Kidney (tissue), 22 donors: ENCODE results near the gene AANAT. TPM values are rescaled to one million over a fixed set of nuclear protein-coding genes. Genes with fewer than 3 reads are reported as not detected.

ENCODE experiments used
- DNase-seq, 5 donors: peaks; one replicate each; pipeline ENCODE4 v3.0.0-alpha.2; 2013 to 2020
- FAIRE-seq: peaks from 2 replicates; lab custom pipeline; 2012; peaks lifted over from hg19 to GRCh38; lab: Jason Lieb, UNC
- H3K27ac ChIP-seq, 2 donors: one replicate each; pipeline ENCODE4 v1.7.0; 2013; ENCODE audit warnings: low read depth in 2 of 2, low read length in 2 of 2, inconsistent platforms in 1 of 2
- H3K27me3 ChIP-seq: one replicate; pipeline ENCODE4 v1.7.1; 2013; ENCODE audit warnings: low read length, inconsistent platforms; ENCODE audit not compliant: control insufficient read depth, insufficient read depth
- H3K36me3 ChIP-seq, 3 donors: one replicate each; pipeline versions ENCODE4 v1.7.0 to v1.7.1; 2013; ENCODE audit warnings: low read length in 3 of 3, control low read depth in 1 of 3, inconsistent platforms in 1 of 3; ENCODE audit not compliant: insufficient read depth in 3 of 3, control insufficient read depth in 2 of 3
- H3K4me1 ChIP-seq, 3 donors: one replicate each; pipeline versions ENCODE4 v1.7.0 to v1.7.1; 2013; ENCODE audit warnings: low read length in 3 of 3, inconsistent platforms in 1 of 3, low read depth in 1 of 3; ENCODE audit not compliant: control insufficient read depth in 2 of 3, insufficient read depth in 2 of 3
- H3K4me3 ChIP-seq, 3 donors: one replicate each; pipeline versions ENCODE4 v1.7.0 to v1.8.1; 2013; ENCODE audit warnings: low read length in 3 of 3, control low read depth in 1 of 3, inconsistent platforms in 1 of 3
- H3K9ac ChIP-seq, 3 donors: one replicate each; pipeline versions ENCODE4 v1.7.0 to v1.7.1; 2013; ENCODE audit warnings: low read length in 3 of 3, control low read depth in 1 of 3, inconsistent platforms in 1 of 3
- H3K9me3 ChIP-seq, 3 donors: one replicate each; pipeline versions ENCODE4 v1.7.0 to v1.7.1; 2013; ENCODE audit warnings: low read length in 3 of 3, control low read depth in 1 of 3, inconsistent platforms in 1 of 3; ENCODE audit not compliant: control insufficient read depth in 2 of 3, insufficient read depth in 1 of 3
- intact Hi-C: fragments of 100-400 bp; cut with DNase I; formaldehyde crosslinking; loops from one replicate; pipeline ENCODE4 v1.11.1; 2022
- long read RNA-seq, 10 donors: library from polyadenylated mRNA in 1 of 10; unstranded in 1 of 10; transcript quantifications; one replicate each; pipeline ENCODE4 v2.0.0 and lab custom pipeline, GENCODE V29; 2021 to 2026
- polyA plus RNA-seq: library from polyadenylated mRNA; stranded (reverse); fragments of 350-450 nt; fragmentation: Illumina TruSeq; extraction: RNeasy Lipid Tissue Mini Kit (QIAGEN cat#74804); gene quantifications from one replicate; pipeline ENCODE4 v1.2.3, GENCODE V29; 2014; ENCODE audit warnings: low read depth, low replicate concordance; ENCODE audit not compliant: insufficient read depth
- total RNA-seq: library from RNA; stranded (reverse); fragmentation: NEBNext Ultra II Directional; extraction: Animal tissue kit (Norgen Biotek cat#: 25700); gene quantifications from one replicate; pipeline ENCODE4 v1.2.1, GENCODE V29; 2021
- TF ChIP-seq, protein P1 (sequence below): IDR thresholded peaks from 3 replicates; pipeline ENCODE4 v1.5.1; 2012; ENCODE audit warnings: mild to moderate bottlenecking, moderate library complexity, borderline replicate concordance; ENCODE audit not compliant: insufficient read depth; ENCODE audit errors: extremely low read depth
- donor health status: control.
- donor health status: control.
- donor health status: control.
- donor health status: control.
- donor health status: control.
- donor health status: DM: yes; HTN: yes; CAD: no.
- donor health status: Normal renal cell carcinoma (clear cell type).

The AANAT gene
- total RNA-seq (not detected), polyA plus RNA-seq (not detected)
- long read RNA-seq, donor 1, partial matches to known transcripts = 0 of 1 reads
- long read RNA-seq, donor 1, other reads (novel, unspliced or antisense) = 0 of 1 reads
- long read RNA-seq, donor 2 = 0 reads
- long read RNA-seq, donor 3 = 0 reads
- long read RNA-seq, donor 4 = 0 reads
- long read RNA-seq, donor 5 = 0 reads
- long read RNA-seq, donor 6 = 0 reads
- long read RNA-seq, donor 7 = 0 reads
- long read RNA-seq, donor 8 = 0 reads
- long read RNA-seq, donor 9 = 0 reads
- long read RNA-seq, donor 10 = 0 reads

DNA sequence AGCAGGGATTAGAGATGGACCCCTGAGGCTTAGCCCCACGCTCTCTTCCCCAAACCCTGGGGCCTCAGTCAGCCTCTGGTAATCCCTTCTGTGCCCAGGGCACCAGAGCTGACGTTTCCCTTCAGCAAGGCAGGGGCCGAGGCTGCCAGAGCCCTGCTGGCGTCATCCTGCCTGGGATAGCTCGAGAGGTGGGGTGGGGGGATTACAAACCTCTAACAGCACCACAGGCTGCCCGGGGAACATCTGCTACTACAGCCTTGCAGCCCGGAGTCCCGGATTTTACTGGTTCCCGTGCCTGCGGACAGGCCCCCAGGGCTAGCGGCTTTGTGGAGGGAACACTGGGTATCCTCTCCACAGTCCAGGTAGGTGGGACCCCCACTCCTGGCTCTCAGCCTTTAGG is at the start of gene AANAT:
TSS of gene AANAT (plus strand) at position 238 of the 400 bp plus-strand sequence. CDS start 1,144 bp downstream, outside the sequence.
- Histone ChIP-seq H3K27ac (no peak within 1 kb of the TSS), H3K4me1 (no peaks in the 10 kb centered on the region), H3K36me3 (no peaks in the 10 kb centered on the region), H3K9me3 (no peaks in the 10 kb centered on the region), H3K27me3 (no peaks in the 10 kb centered on the region), H3K4me3 (no peak within 1 kb of the TSS), H3K9ac (no peak within 1 kb of the TSS)
- FAIRE-seq (no peak), DNase-seq (peak in 1 of 5 donors; percentile 68)
- TF ChIP-seq, protein P1, sequence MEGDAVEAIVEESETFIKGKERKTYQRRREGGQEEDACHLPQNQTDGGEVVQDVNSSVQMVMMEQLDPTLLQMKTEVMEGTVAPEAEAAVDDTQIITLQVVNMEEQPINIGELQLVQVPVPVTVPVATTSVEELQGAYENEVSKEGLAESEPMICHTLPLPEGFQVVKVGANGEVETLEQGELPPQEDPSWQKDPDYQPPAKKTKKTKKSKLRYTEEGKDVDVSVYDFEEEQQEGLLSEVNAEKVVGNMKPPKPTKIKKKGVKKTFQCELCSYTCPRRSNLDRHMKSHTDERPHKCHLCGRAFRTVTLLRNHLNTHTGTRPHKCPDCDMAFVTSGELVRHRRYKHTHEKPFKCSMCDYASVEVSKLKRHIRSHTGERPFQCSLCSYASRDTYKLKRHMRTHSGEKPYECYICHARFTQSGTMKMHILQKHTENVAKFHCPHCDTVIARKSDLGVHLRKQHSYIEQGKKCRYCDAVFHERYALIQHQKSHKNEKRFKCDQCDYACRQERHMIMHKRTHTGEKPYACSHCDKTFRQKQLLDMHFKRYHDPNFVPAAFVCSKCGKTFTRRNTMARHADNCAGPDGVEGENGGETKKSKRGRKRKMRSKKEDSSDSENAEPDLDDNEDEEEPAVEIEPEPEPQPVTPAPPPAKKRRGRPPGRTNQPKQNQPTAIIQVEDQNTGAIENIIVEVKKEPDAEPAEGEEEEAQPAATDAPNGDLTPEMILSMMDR = no peak
- intact Hi-C loops = no loop called here

DNA sequence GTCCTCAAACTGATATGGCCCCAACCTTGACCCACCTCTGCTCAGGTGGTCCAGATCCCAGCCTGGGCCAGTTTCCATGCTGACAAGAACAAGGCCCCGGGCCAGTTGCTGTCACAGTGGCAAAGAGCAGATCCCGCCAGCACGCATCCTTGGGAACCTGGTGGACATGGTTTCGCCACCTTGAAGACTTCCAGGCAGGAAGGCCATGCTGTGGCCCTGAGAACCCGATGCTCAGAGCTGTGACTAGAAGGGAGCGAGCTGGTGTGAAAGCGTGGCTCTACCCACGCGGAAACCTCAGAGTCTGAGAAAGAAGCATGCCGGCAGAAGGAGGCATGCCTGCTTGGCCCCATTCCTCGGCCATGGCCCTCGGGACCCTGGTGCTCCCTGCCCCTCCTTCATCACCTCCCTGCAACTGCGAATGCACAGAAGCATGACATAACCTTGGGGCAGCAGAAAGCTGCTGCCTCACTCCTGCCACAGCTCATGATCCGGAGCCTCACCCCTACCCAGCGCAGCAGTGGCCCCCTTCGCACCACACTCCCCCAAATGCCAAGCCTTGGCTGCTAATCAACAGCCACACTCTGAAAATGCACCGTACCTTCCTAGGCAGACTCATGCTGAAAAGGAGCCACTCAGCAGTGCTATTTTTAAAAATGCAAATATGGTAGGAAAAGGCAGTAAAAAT is 47.7 kb upstream of the AANAT start:
- H3K4me1 ChIP-seq = peaks cover 0 to 14% (median 4%) of the 10 kb centered on the region in 3 donors
- no peak overlapping the region for H3K4me3 ChIP-seq
- no peaks in the 10 kb centered on the region for H3K27me3 ChIP-seq
- intact Hi-C loops = no loop called here
- FAIRE-seq (no peak), DNase-seq (peak in 3 of 5 donors; percentile 33 to 69 (median 66))
- H3K9me3 ChIP-seq = no peaks in the 10 kb centered on the region
- TF ChIP-seq, protein P1 = no peak
- no peak overlapping the region for H3K27ac ChIP-seq
- H3K36me3 ChIP-seq = no peaks in the 10 kb centered on the region
- no peak overlapping the region for H3K9ac ChIP-seq

DNA sequence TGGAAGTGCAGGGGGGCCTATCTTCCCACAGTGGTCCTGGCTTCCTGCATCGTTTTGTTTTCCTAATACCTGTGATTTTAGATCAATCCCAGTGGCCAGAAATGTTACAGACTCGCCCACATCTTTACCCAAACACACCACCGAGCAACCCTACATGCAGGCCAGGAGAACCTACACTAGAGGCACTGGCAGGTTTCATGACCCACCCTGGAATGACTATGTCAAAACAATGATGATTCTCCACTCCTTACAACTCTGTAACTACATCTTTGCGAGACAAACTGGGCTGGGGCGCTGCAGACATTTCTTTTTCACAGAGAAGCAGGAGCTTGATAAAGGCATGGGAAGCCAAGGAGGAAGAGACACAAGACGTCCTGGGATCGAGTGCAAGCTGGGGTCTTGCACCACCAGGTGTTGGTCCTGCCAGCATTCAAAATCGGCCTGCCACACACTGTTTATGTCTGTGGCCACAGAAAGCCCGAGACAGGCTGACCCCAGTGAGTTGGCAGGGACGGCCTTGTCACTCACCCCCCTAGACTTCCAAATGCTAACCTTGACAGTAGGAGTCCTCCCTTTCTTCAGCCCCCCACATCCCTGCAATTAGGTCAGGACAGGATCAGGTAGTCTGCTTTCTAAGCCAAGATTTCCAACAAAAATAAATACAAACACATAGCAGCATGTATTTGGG is 46.9 kb upstream of the AANAT start:
- no peaks in the 10 kb centered on the region for H3K27me3 ChIP-seq
- TF ChIP-seq, protein P1 = no peak
- no peaks in the 10 kb centered on the region for H3K36me3 ChIP-seq
- no peak for FAIRE-seq
- intact Hi-C loops = no loop called here
- no peak overlapping the region for H3K27ac ChIP-seq
- no peak overlapping the region for H3K9ac ChIP-seq
- H3K4me3 ChIP-seq = no peak overlapping the region
- peaks cover 0 to 14% (median 4%) of the 10 kb centered on the region in 3 donors for H3K4me1 ChIP-seq
- H3K9me3 ChIP-seq = no peaks in the 10 kb centered on the region
- DNase-seq = no peak
